Brain microvascular endothelial cell (primary cell): ENCODE data around the gene PDE3A.

Experiments
- DNase-seq: peaks from one replicate; pipeline ENCODE4 v3.0.0-alpha.2; 2020
- H3K27ac ChIP-seq: fragments of 250-450 bp; sonication (Bioruptor Pico); 2 replicates; pipeline ENCODE4 v1.5.1; 2020; ENCODE audit warnings: mild to moderate bottlenecking, moderate library complexity
- H3K27me3 ChIP-seq: fragments of 250-450 bp; sonication (Bioruptor Pico); replicated peaks from 2 replicates; pipeline ENCODE4 v1.5.1; 2020; ENCODE audit warnings: mild to moderate bottlenecking
- H3K36me3 ChIP-seq: fragments of 250-450 bp; sonication (Bioruptor Pico); replicated peaks from 2 replicates; pipeline ENCODE4 v1.5.1; 2020; ENCODE audit warnings: mild to moderate bottlenecking
- H3K4me3 ChIP-seq: 2 replicates; pipeline ENCODE4 v1.5.1; 2011; ENCODE audit warnings: low read depth, mild to moderate bottlenecking, control low read depth, low read length, moderate library complexity
- CTCF ChIP-seq: IDR thresholded peaks from 2 replicates; pipeline ENCODE4 v1.5.1; 2011; ENCODE audit warnings: low read depth, mild to moderate bottlenecking, moderate library complexity, low read length, control low read depth, inconsistent platforms; ENCODE audit errors: missing control alignments
- in situ Hi-C: cut with HindIII; loops from 2 replicates; pipeline ENCODE4 v1.10.0; 2017; ENCODE audit warnings: low sequenced_read_pairs, low pct_ligation_motif_present

Gene PDE3A

GRCh38 chr12:20646239-20646827 lies 278.0 kb downstream of the PDE3A start:
- Histone ChIP-seq H3K4me3 (no peak overlapping the region), H3K36me3 (no peaks in the 10 kb centered on the region), H3K27me3 (no peaks in the 10 kb centered on the region), H3K27ac (no peak overlapping the region)
- peak; percentile 43 for DNase-seq
- in situ Hi-C loops = no loop called here
- peak; percentile 61 for TF ChIP-seq CTCF

- no peaks in the 10 kb centered on the region for H3K27me3 ChIP-seq
- DNase-seq = no peak
- peaks cover 3% of the 10 kb centered on the region for H3K36me3 ChIP-seq
- no peak overlapping the region for H3K27ac ChIP-seq
- in situ Hi-C loops = no loop called here
- H3K4me3 ChIP-seq = no peak overlapping the region
- no peak for TF ChIP-seq CTCF
These were observed 285.5 kb downstream of the PDE3A start for GRCh38 chr12:20653871-20654270.

- in situ Hi-C loops = no loop called here
- TF ChIP-seq CTCF = no peak
- H3K27ac ChIP-seq = no peak overlapping the region
- H3K36me3 ChIP-seq = peaks cover 3% of the 10 kb centered on the region
- H3K4me3 ChIP-seq = no peak overlapping the region
- H3K27me3 ChIP-seq = no peaks in the 10 kb centered on the region
- DNase-seq = no peak
These were observed 288.3 kb downstream of the PDE3A start for GRCh38 chr12:20656600-20656999.

GRCh38 chr12:20657496-20657895 lies 289.2 kb downstream of the PDE3A start:
- in situ Hi-C loops = no loop called here
- H3K27ac ChIP-seq = no peak overlapping the region

GRCh38 chr12:20681334-20681733 lies 313.0 kb downstream of the PDE3A start:
- no peaks in the 10 kb centered on the region for H3K27me3 ChIP-seq
- TF ChIP-seq CTCF = no peak
- H3K4me3 ChIP-seq = no peak overlapping the region
- DNase-seq = no peak
- H3K27ac ChIP-seq = no peak overlapping the region
- no peaks in the 10 kb centered on the region for H3K36me3 ChIP-seq
- in situ Hi-C loops = no loop called here

More at GRCh38 chr12:20657496-20657895, 289.2 kb downstream of the PDE3A start:
- Histone ChIP-seq H3K4me3 (no peak overlapping the region), H3K27me3 (no peaks in the 10 kb centered on the region), H3K36me3 (peaks cover 3% of the 10 kb centered on the region)
- no peak for DNase-seq
- TF ChIP-seq CTCF = no peak

GRCh38 chr12:20695232-20695631 lies 326.9 kb downstream of the PDE3A start, which contains the start of gene SLCO1C1:
SLCO1C1 (plus strand) TSS chr12:20695332; CDS start chr12:20699577, 4,245 bp downstream.
- no peak for DNase-seq
- H3K4me3 ChIP-seq = no peak within 1 kb of the TSS
- H3K27ac ChIP-seq = no peak within 1 kb of the TSS
- no peaks in the 10 kb centered on the region for H3K36me3 ChIP-seq
- H3K27me3 ChIP-seq = no peaks in the 10 kb centered on the region
- TF ChIP-seq CTCF = no peak
- in situ Hi-C loops = no loop called here
